GM13977 (cell line): ENCODE results near the gene BLM.

ENCODE experiments used
- DNase-seq: peaks from one replicate; pipeline ENCODE4 v3.0.0; 2012; ENCODE audit warnings: low spot score
- in situ Hi-C: fragments of 300-500 bp; cut with MboI; formaldehyde crosslinking; loops from one replicate; pipeline ENCODE4 v1.12.0; 2022; ENCODE audit warnings: low sequenced_read_pairs, low pct_unique_long_range_greater_than_20kb, mixed read lengths, inconsistent platforms; ENCODE audit not compliant: unreplicated experiment
- TF ChIP-seq, protein P1 (sequence below): IDR thresholded peaks from 2 replicates; pipeline ENCODE4 v1.5.1; 2012; ENCODE audit warnings: mild to moderate bottlenecking, control low read depth; ENCODE audit not compliant: insufficient read depth; ENCODE audit errors: extremely low read depth, missing control alignments

The BLM gene

DNA sequence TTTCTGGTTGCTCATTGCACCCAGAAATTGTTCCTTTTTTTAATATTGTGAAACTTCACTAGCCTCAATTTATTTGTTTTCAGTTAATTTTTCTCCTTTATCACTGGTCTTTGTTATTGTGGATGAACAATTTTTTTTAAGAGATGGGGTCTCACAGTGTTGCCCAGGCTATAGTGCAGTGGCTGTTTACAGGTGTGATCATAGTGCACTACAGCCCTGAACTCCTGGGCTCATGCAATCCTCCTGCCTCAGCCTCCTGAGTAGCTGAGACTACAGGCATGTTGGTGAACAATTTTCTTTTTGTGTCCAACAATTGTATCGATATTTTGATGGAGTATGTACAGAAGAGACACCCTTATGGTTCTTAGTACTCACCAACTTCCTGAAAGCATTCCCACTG is 26.3 kb downstream of the BLM start:
- DNase-seq, result no peak
- in situ Hi-C loops, result no loop called here
- TF ChIP-seq, protein P1, sequence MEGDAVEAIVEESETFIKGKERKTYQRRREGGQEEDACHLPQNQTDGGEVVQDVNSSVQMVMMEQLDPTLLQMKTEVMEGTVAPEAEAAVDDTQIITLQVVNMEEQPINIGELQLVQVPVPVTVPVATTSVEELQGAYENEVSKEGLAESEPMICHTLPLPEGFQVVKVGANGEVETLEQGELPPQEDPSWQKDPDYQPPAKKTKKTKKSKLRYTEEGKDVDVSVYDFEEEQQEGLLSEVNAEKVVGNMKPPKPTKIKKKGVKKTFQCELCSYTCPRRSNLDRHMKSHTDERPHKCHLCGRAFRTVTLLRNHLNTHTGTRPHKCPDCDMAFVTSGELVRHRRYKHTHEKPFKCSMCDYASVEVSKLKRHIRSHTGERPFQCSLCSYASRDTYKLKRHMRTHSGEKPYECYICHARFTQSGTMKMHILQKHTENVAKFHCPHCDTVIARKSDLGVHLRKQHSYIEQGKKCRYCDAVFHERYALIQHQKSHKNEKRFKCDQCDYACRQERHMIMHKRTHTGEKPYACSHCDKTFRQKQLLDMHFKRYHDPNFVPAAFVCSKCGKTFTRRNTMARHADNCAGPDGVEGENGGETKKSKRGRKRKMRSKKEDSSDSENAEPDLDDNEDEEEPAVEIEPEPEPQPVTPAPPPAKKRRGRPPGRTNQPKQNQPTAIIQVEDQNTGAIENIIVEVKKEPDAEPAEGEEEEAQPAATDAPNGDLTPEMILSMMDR, result no peak

DNA sequence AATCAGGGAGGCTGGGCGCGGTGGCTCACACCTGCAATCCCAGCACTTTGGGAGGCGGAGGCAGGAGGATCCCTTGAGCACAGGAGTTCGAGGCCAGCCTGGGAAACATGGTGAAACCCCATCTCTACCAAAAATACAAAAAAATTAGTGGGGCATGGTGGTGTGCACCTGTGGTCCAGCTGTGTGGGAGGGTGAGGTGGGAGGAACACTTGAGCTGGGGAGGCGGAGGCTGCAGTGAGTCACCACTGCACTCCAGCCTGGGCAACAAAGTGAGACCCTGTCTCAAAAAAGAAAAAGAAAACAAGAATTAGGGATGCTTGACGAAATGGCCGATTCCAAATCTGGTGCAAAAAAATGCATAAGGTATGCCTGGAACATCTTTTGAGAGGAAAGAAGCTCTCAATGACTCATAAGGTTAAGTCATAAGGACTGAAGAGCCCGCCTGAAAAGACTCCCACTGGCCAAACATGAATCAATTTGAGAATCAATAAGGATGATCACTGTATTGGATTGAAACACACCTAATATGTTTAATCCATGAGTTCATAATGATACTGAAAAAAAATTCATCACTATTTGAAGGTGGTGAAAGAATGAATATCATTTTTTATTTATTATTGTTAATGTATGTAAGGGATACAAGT is 27.7 kb downstream of the BLM start:
- TF ChIP-seq, protein P1, result no peak
- in situ Hi-C loops, result no loop called here
- DNase-seq, result no peak

DNA sequence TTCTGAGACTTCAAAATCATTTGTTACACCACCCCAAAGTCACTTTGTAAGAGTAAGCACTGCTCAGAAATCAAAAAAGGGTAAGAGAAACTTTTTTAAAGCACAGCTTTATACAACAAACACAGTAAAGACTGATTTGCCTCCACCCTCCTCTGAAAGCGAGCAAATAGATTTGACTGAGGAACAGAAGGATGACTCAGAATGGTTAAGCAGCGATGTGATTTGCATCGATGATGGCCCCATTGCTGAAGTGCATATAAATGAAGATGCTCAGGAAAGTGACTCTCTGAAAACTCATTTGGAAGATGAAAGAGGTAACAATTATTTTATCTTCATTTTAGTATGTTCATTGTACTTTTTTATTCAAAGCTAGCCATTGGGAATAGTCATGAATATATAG is 32.6 kb downstream of the BLM start:
- TF ChIP-seq, protein P1, result no peak
- in situ Hi-C loops, result no loop called here
- DNase-seq, result no peak

DNA sequence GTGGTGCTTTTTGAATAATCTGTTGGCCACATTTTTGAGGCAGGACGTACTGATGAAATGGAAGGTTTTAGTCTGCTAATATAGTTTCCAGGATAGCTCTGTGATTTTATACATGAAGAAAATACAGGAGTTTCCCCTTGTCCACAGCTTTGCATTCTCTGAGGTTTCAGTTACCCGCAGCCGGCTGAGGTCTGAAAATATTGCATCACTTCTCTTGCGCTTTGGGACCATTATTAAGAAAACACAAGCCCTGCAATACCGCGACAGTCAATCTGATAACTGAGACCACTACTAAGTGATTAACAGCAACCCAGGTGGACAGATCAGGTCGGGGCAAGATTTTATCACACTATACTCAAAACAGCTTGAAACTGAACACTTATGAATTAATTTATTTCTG is 33.0 kb downstream of the BLM start:
- TF ChIP-seq, protein P1, result no peak
- in situ Hi-C loops, result no loop called here
- no peak for DNase-seq

DNA sequence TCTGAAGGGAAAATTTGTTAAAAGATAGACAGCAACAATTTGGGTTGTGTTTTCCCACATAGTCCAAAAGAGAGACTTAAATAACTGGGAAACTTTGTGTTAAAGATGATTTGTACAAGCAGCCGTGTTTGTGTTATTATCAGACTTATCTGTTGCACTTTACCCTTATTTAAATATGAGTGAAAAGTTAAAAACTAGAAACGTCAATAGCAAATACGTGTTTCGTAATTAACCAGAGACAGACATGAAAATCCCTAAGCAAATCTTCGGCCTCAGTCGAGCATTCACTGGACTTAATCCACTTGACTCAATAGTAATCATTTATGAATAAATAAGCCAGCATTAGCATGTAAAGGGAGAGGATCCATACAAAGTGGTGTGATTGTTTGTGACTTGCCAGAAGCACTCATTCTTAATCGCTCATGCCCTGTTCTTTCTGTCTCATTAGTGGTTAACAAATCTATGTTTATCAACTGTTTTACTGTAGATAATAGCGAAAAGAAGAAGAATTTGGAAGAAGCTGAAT is 34.2 kb downstream of the BLM start:
- TF ChIP-seq, protein P1, result no peak
- DNase-seq, result no peak
- in situ Hi-C loops, result no loop called here

DNA sequence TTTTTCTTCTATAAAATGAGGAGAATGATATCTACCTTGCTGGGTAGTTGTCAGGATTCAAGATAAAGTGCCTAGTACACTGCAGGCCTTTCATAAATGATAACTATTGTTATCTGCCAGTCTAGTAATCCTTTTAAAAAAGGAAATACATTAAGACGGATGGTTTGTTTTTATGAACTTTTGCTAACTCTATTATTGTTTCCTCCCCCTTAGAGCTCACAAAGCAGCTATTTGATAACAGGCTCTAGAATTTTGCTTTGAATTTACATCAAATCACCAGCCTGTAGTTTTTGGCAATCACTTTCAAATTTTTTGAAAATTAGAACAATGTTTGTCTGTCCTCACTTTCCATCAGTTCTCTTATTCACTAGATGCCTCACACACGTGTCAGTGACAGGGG is 39.8 kb downstream of the BLM start:
- in situ Hi-C loops, result no loop called here
- DNase-seq, result no peak
- TF ChIP-seq, protein P1, result no peak

DNA sequence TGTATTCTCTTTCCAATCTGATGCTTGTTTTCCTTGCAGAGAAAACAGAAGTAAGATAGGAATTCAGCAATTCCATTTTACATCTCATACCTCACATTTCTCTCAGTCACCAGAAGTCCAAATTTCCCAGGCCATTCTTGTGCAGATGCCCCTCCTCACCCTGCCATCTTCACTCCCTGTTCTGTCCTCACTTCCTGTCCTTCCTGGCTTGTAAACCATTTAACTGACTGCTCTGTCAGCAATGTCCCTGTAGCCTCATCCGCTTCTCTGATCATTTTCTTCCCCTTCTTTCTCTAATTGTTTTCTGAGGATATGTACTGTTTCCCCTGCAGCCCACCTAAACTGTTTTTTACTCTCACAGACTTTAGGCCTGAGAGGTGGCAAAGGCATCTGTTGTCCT is 40.3 kb downstream of the BLM start:
- TF ChIP-seq, protein P1, result no peak
- no peak for DNase-seq
- in situ Hi-C loops, result no loop called here
